Stimulated activated CD8-positive, alpha-beta memory T cell treated with anti-CD3 and anti-CD28 coated beads, Interleukin-4, amount 100 ng/mL, for 1 hour (primary cell): Measurements from ENCODE around the gene MYO18B.

Experiments
- DNase-seq, 2 donors: peaks; one replicate each; pipeline ENCODE4 v3.0.0-alpha.2; 2020; ENCODE audit warnings: low read depth in 2 of 2, low spot score in 1 of 2

The MYO18B gene

GRCh38 chr22:25935266-25936058, 193.5 kb downstream of the MYO18B start:
- DNase-seq, result no peak

- no peak for DNase-seq
Measured at GRCh38 chr22:25938151-25938550, 196.2 kb downstream of the MYO18B start.

- no peak for DNase-seq
Measured at GRCh38 chr22:25939384-25939783, 197.4 kb downstream of the MYO18B start.

GRCh38 chr22:25940479-25940878, 198.5 kb downstream of the MYO18B start:
- DNase-seq, result no peak

GRCh38 chr22:25941365-25941960, 199.5 kb downstream of the MYO18B start:
- no peak for DNase-seq

- no peak for DNase-seq
Measured at GRCh38 chr22:25942115-25942855, 200.3 kb downstream of the MYO18B start.

- DNase-seq, result no peak
Measured at GRCh38 chr22:25942856-25943411, 200.9 kb downstream of the MYO18B start.

GRCh38 chr22:25950111-25950510, 208.1 kb downstream of the MYO18B start:
- no peak for DNase-seq

GRCh38 chr22:25953276-25953675, 211.3 kb downstream of the MYO18B start:
- no peak for DNase-seq

- no peak for DNase-seq
Measured at GRCh38 chr22:25953919-25954318, 211.9 kb downstream of the MYO18B start.

- no peak for DNase-seq
Measured at GRCh38 chr22:25955323-25955722, 213.3 kb downstream of the MYO18B start.

GRCh38 chr22:25956801-25957200, 214.8 kb downstream of the MYO18B start:
- DNase-seq, result no peak

GRCh38 chr22:25959818-25960774, 218.1 kb downstream of the MYO18B start:
- DNase-seq, result no peak

- no peak for DNase-seq
Measured at GRCh38 chr22:25961699-25962098, 219.7 kb downstream of the MYO18B start.

GRCh38 chr22:25962711-25963110, 220.7 kb downstream of the MYO18B start:
- DNase-seq, result no peak

GRCh38 chr22:25964961-25965730, 223.2 kb downstream of the MYO18B start:
- no peak for DNase-seq

GRCh38 chr22:25966448-25966913, 224.5 kb downstream of the MYO18B start:
- DNase-seq, result no peak

GRCh38 chr22:25969286-25969685, 227.3 kb downstream of the MYO18B start:
- no peak for DNase-seq

- no peak for DNase-seq
Measured at GRCh38 chr22:25969901-25970300, 227.9 kb downstream of the MYO18B start.
